Esophagus squamous epithelium (tissue), 5 donors: ENCODE measurements around the gene APLP2. TPM values are rescaled to one million over a fixed set of nuclear protein-coding genes. Genes with fewer than 3 reads are reported as not detected.
"Not testable (repeated sequence)": the region's sequence is repeated elsewhere in the genome, so short reads cannot be mapped to it uniquely, and the experiment has no call there.

Experiments
- DNase-seq: peaks from one replicate; lab custom pipeline; 2025; lab: John Stamatoyannopoulos, UW
- H3K27ac ChIP-seq, 4 donors: fragments of 200-600 bp; sonication (generic); one replicate each; pipeline ENCODE4 v1.5.1; 2016 to 2019; ENCODE audit warnings: mild to moderate bottlenecking in 1 of 4
- H3K27me3 ChIP-seq, 4 donors: fragments of 200-600 bp; sonication (generic); 1 replicate in 3 of 4; 2 replicates in 1 of 4; pipeline versions ENCODE4 v1.5.1 to v1.6.0; 2017 to 2021; ENCODE audit warnings: antibody characterized with exemption in 1 of 4
- H3K36me3 ChIP-seq, 3 donors: fragments of 200-600 bp; sonication (generic); one replicate each; pipeline ENCODE4 v1.5.1; 2016 to 2019
- H3K4me1 ChIP-seq, 3 donors: fragments of 200-600 bp; sonication (generic); one replicate each; pipeline ENCODE4 v1.5.1; 2017 to 2019
- H3K4me3 ChIP-seq, 4 donors: fragments of 200-600 bp; sonication (generic); 1 replicate in 3 of 4; 2 replicates in 1 of 4; pipeline ENCODE4 v1.5.1; 2016 to 2019; ENCODE audit warnings: mild to moderate bottlenecking in 2 of 4, moderate library complexity in 1 of 4
- H3K9me3 ChIP-seq, 3 donors: fragments of 200-600 bp; sonication (generic); one replicate each; pipeline ENCODE4 v1.5.1; 2016 to 2019
- CTCF ChIP-seq, 6 experiments: fragments of 450-650 bp in 4 of 6; fragments of 200-600 bp in 2 of 6; sonication (generic) in 2 of 6; IDR thresholded peaks; one replicate each; pipeline ENCODE4 v1.5.1; 2016 to 2019; ENCODE audit warnings: antibody characterized with exemption in 6 of 6, mild to moderate bottlenecking in 4 of 6, moderate library complexity in 4 of 6
- POLR2A ChIP-seq, 4 donors: fragments of 450-650 bp; IDR thresholded peaks; one replicate each; pipeline ENCODE4 v1.6.1; 2017; ENCODE audit warnings: antibody characterized with exemption in 4 of 4, mild to moderate bottlenecking in 4 of 4, moderate library complexity in 3 of 4
- WGBS, 2 donors: methylation state at CpG; one replicate each; pipeline ENCODE4 v1.1.5; 2018; 5-methylcytosine and 5-hydroxymethylcytosine counted together
- intact Hi-C: fragments of 100-400 bp; cut with DNase I; formaldehyde crosslinking; loops from one replicate; pipeline ENCODE4 v1.15.0; 2022
- total RNA-seq, 4 donors: library from RNA; depleted of rRNA; stranded (reverse); fragments of >200 nt; gene quantifications; one replicate each; pipeline ENCODE4 v1.1.0, GENCODE V29; 2016
- donor health status: DM: yes; HTN: yes; CAD: no.

The APLP2 gene
- total RNA-seq, 4 donors from 2014 or later, result 134 to 221 (median 177) TPM

GRCh38 chr11:130087294-130087926, 17.7 kb downstream of the APLP2 start:
- no peaks in the 10 kb centered on the region for H3K27me3 ChIP-seq
- H3K4me3 ChIP-seq, result no peak overlapping the region
- intact Hi-C loops, result no loop called here
- H3K9me3 ChIP-seq, result no peaks in the 10 kb centered on the region
- DNase-seq, result no peak
- TF ChIP-seq CTCF (IDR thresholded peaks at IDR 0.05) (no peak), POLR2A (IDR thresholded peaks at IDR 0.05) (no peak)
- WGBS, 2 donors, result 75 to 78% methylated on average over 7 of the region's 7 CpGs
- peaks cover 0 to 3% (median 0%) of the 10 kb centered on the region in 3 donors for H3K36me3 ChIP-seq
- no peak overlapping the region for H3K27ac ChIP-seq
- peaks cover 9 to 31% (median 16%) of the 10 kb centered on the region in 3 donors for H3K4me1 ChIP-seq

GRCh38 chr11:130088217-130088616, 18.5 kb downstream of the APLP2 start:
- H3K4me3 ChIP-seq, result no peak overlapping the region
- no peaks in the 10 kb centered on the region for H3K36me3 ChIP-seq
- no peak for TF ChIP-seq CTCF (IDR thresholded peaks at IDR 0.05)
- TF ChIP-seq POLR2A (IDR thresholded peaks at IDR 0.05), result no peak
- H3K4me1 ChIP-seq, result peaks cover 9 to 31% (median 16%) of the 10 kb centered on the region in 3 donors
- 81 to 82% methylated on average over 2 of the region's 2 CpGs for WGBS, 2 donors
- no peaks in the 10 kb centered on the region for H3K27me3 ChIP-seq
- intact Hi-C loops, result no loop called here
- H3K27ac ChIP-seq, result no peak overlapping the region
- no peaks in the 10 kb centered on the region for H3K9me3 ChIP-seq
- no peak for DNase-seq

GRCh38 chr11:130088919-130089673, 19.4 kb downstream of the APLP2 start:
- Histone ChIP-seq H3K27ac (no peak overlapping the region), H3K9me3 (no peaks in the 10 kb centered on the region), H3K4me3 (no peak overlapping the region), H3K4me1 (peaks cover 9 to 31% (median 16%) of the 10 kb centered on the region in 3 donors), H3K36me3 (no peaks in the 10 kb centered on the region), H3K27me3 (no peaks in the 10 kb centered on the region)
- no peak for TF ChIP-seq CTCF (IDR thresholded peaks at IDR 0.05)
- DNase-seq, result no peak
- 46 to 53% methylated on average over 9 of the region's 9 CpGs for WGBS, 2 donors
- intact Hi-C loops, result no loop called here

- Histone ChIP-seq H3K4me3 (no peak overlapping the region), H3K27me3 (no peaks in the 10 kb centered on the region), H3K9me3 (no peaks in the 10 kb centered on the region), H3K36me3 (no peaks in the 10 kb centered on the region), H3K4me1 (peaks cover 9 to 31% (median 16%) of the 10 kb centered on the region in 3 donors), H3K27ac (no peak overlapping the region)
- WGBS, 2 donors, result 88 to 96% methylated on average over 5 of the region's 5 CpGs
- intact Hi-C loops, result no loop called here
- DNase-seq, result no peak
- TF ChIP-seq POLR2A (IDR thresholded peaks at IDR 0.05) (no peak), CTCF (IDR thresholded peaks at IDR 0.05) (no peak)
Measured at GRCh38 chr11:130089674-130090073, 20.0 kb downstream of the APLP2 start.

GRCh38 chr11:130090517-130090916, 20.8 kb downstream of the APLP2 start:
- H3K4me3 ChIP-seq, H3K9me3 ChIP-seq, H3K27me3 ChIP-seq, H3K36me3 ChIP-seq, H3K27ac ChIP-seq, intact Hi-C loops, DNase-seq: not testable (repeated sequence)
- WGBS, 2 donors, result 92% methylated on average over 5 of the region's 16 CpGs; no CpG with 5 or more reads in 1 of the 2 donors
- H3K4me1 ChIP-seq, result peaks cover 9 to 31% (median 16%) of the 10 kb centered on the region in 3 donors

GRCh38 chr11:130091169-130091568, 21.5 kb downstream of the APLP2 start:
- H3K4me1 ChIP-seq, result peaks cover 9 to 31% (median 16%) of the 10 kb centered on the region in 3 donors

More at GRCh38 chr11:130091169-130091568, 21.5 kb downstream of the APLP2 start:
- H3K4me3 ChIP-seq, H3K27me3 ChIP-seq, DNase-seq, intact Hi-C loops, H3K9me3 ChIP-seq, H3K27ac ChIP-seq, H3K36me3 ChIP-seq: not testable (repeated sequence)
- WGBS, 2 donors, result no CpG with 5 or more reads among the region's 36 CpGs
